Omental fat pad (tissue), 4 donors: Measurements from ENCODE around the gene NBPF3. TPM values are rescaled to one million over a fixed set of nuclear protein-coding genes. Genes with fewer than 3 reads are reported as not detected.
"Not testable (repeated sequence)": the region's sequence is repeated elsewhere in the genome, so short reads cannot be mapped to it uniquely, and the experiment has no call there.

Experiments
- ATAC-seq: fragments of 150-250 bp; one replicate; pipeline ENCODE4 v1.9.1; 2016; ENCODE audit warnings: mild to moderate bottlenecking, moderate library complexity; ENCODE audit not compliant: low FRiP score
- DNase-seq: peaks from one replicate; pipeline ENCODE4 v3.0.0-alpha.2; 2019; ENCODE audit warnings: low spot score
- CTCF ChIP-seq, 3 donors: fragments of 450-650 bp; IDR thresholded peaks; one replicate each; pipeline ENCODE4 v1.5.1; 2016 to 2017; ENCODE audit warnings: antibody characterized with exemption in 3 of 3, mild to moderate bottlenecking in 3 of 3, moderate library complexity in 2 of 3
- total RNA-seq, 4 donors: library from RNA; depleted of rRNA; stranded (reverse); fragments of >200 nt; gene quantifications; one replicate each; pipeline ENCODE4 v1.1.0, GENCODE V29; 2016

The NBPF3 gene
- total RNA-seq, 4 donors from 2014 or later = 4.6 to 20.5 (median 8.7) TPM

- DNase-seq = no peak
- ATAC-seq = no peak
- no peak for TF ChIP-seq CTCF (IDR thresholded peaks at IDR 0.05)
These were observed 10.0 kb downstream of the NBPF3 start for GRCh38 chr1:21449906-21450305.

GRCh38 chr1:21451212-21451611 lies 11.3 kb downstream of the NBPF3 start:
- no peak for TF ChIP-seq CTCF (IDR thresholded peaks at IDR 0.05)
- ATAC-seq = no peak
- DNase-seq = no peak

GRCh38 chr1:21451981-21452411 lies 12.1 kb downstream of the NBPF3 start:
- no peak for TF ChIP-seq CTCF (IDR thresholded peaks at IDR 0.05)
- DNase-seq = no peak
- no peak for ATAC-seq

GRCh38 chr1:21453964-21454614 lies 14.2 kb downstream of the NBPF3 start:
- not testable (repeated sequence) for DNase-seq, ATAC-seq

GRCh38 chr1:21454904-21455303 lies 15.0 kb downstream of the NBPF3 start:
- not testable (repeated sequence) for DNase-seq, ATAC-seq

- no peak for ATAC-seq
- DNase-seq = no peak
- TF ChIP-seq CTCF (IDR thresholded peaks at IDR 0.05) = no peak
These were observed 17.7 kb downstream of the NBPF3 start for GRCh38 chr1:21457654-21458053.

GRCh38 chr1:21465127-21465526 lies 25.2 kb downstream of the NBPF3 start:
- ATAC-seq, DNase-seq: not testable (repeated sequence)

GRCh38 chr1:21467946-21468345 lies 28.0 kb downstream of the NBPF3 start:
- ATAC-seq, DNase-seq: not testable (repeated sequence)

- no peak for TF ChIP-seq CTCF (IDR thresholded peaks at IDR 0.05)
- DNase-seq = no peak
- ATAC-seq = no peak
These were observed 28.7 kb downstream of the NBPF3 start for GRCh38 chr1:21468599-21468998.
